MCF 10A (cell line): ENCODE measurements around the gene ANGPTL2. TPM values are rescaled to one million over a fixed set of nuclear protein-coding genes. Genes with fewer than 3 reads are reported as not detected.
"Not testable (repeated sequence)": the region's sequence is repeated elsewhere in the genome, so short reads cannot be mapped to it uniquely, and the experiment has no call there.

Experiments
- BruUV-seq: library from RNA; stranded (reverse); fragments of 400-500 nt; replicated peaks from 2 replicates; lab custom pipeline; 2021; lab: Mats Ljungman, UMichigan
- CTCF ChIA-PET: fragments of 300-600 bp; sonication (Branson Sonifier 250); formaldehyde crosslinking; extraction: SDS; loops from one replicate; lab custom pipeline; 2021; ENCODE audit warnings: antibody characterized with exemption, inconsistent platforms; lab: Yijun Ruan, JAX
- POLR2A ChIA-PET: fragments of 300-600, 350-650 bp; sonication (Branson Sonifier 250); formaldehyde crosslinking; extraction: SDS; loops from one replicate; lab custom pipeline; 2020; ENCODE audit warnings: antibody characterized with exemption, inconsistent platforms; lab: Yijun Ruan, JAX
- DNase-seq: peaks from one replicate; pipeline ENCODE4 v3.0.0-alpha.2; 2018; ENCODE audit not compliant: unreplicated experiment
- H3K27ac Mint-ChIP-seq: one replicate; pipeline ENCODE4 v1.8.0; 2022; ENCODE audit warnings: mild to moderate bottlenecking, low read depth, mixed read lengths; ENCODE audit not compliant: unreplicated experiment
- H3K27me3 Mint-ChIP-seq: one replicate; pipeline ENCODE4 v1.8.0; 2022; ENCODE audit warnings: mixed read lengths; ENCODE audit not compliant: insufficient read depth, unreplicated experiment
- H3K36me3 Mint-ChIP-seq: one replicate; pipeline ENCODE4 v1.8.0; 2022; ENCODE audit warnings: mild to moderate bottlenecking, moderate library complexity, mixed read lengths; ENCODE audit not compliant: insufficient read depth, unreplicated experiment
- H3K4me1 Mint-ChIP-seq: one replicate; pipeline ENCODE4 v1.8.0; 2022; ENCODE audit warnings: mixed read lengths; ENCODE audit not compliant: insufficient read depth, unreplicated experiment
- H3K4me3 Mint-ChIP-seq: one replicate; pipeline ENCODE4 v1.8.0; 2022; ENCODE audit warnings: mild to moderate bottlenecking, moderate library complexity, mixed read lengths; ENCODE audit not compliant: unreplicated experiment
- H3K9me3 Mint-ChIP-seq: one replicate; pipeline ENCODE4 v1.8.0; 2022; ENCODE audit warnings: mixed read lengths; ENCODE audit not compliant: unreplicated experiment
- CTCF ChIP-seq: fragments of 200-600 bp; IDR thresholded peaks from one replicate; pipeline ENCODE4 v1.8.0; 2022; ENCODE audit warnings: antibody characterized with exemption, mild to moderate bottlenecking; ENCODE audit not compliant: unreplicated experiment
- intact Hi-C: fragments of 100-400 bp; cut with micrococcal nuclease; formaldehyde crosslinking; loops from 2 replicates; pipeline ENCODE4 v1.14.1; 2022
- total RNA-seq: library from RNA; stranded (reverse); gene quantifications from 2 replicates; pipeline ENCODE4 v1.2.3, GENCODE V29; 2022

Gene ANGPTL2
- total RNA-seq, 1 experiment from 2014 or later = not detected

- CTCF ChIA-PET = no interaction called here
- intact Hi-C loops = no loop called here
- Mint-ChIP-seq H3K27ac (no peak overlapping the region), H3K4me3 (no peak overlapping the region), H3K9me3 (no peaks in the 10 kb centered on the region), H3K36me3 (no peaks in the 10 kb centered on the region), H3K27me3 (no peaks in the 10 kb centered on the region), H3K4me1 (peaks cover 3% of the 10 kb centered on the region)
- no TSS peak for BruUV-seq
- POLR2A ChIA-PET = no interaction called here
- no peak for DNase-seq
- no peak for TF ChIP-seq CTCF
These were observed 26.6 kb upstream of the ANGPTL2 start for GRCh38 chr9:127149010-127149409.

GRCh38 chr9:127148014-127148413 lies 25.6 kb upstream of the ANGPTL2 start:
- H3K4me1 Mint-ChIP-seq = peaks cover 3% of the 10 kb centered on the region
- no TSS peak for BruUV-seq
- ChIA-PET POLR2A (no interaction called here), CTCF (interaction anchor here (0.6 kb wide), 1 partner anchor 373 kb away, joined by 3 read pairs; no protein-coding TSS in a partner anchor)
- no peaks in the 10 kb centered on the region for H3K36me3 Mint-ChIP-seq
- no peak for DNase-seq
- intact Hi-C loops = no loop called here
- no peak for TF ChIP-seq CTCF
- H3K27ac Mint-ChIP-seq = no peak overlapping the region
- no peak overlapping the region for H3K4me3 Mint-ChIP-seq
- H3K27me3 Mint-ChIP-seq = no peaks in the 10 kb centered on the region
- no peaks in the 10 kb centered on the region for H3K9me3 Mint-ChIP-seq

GRCh38 chr9:127147251-127147650 lies 24.8 kb upstream of the ANGPTL2 start:
- H3K9me3 Mint-ChIP-seq = no peaks in the 10 kb centered on the region
- no peaks in the 10 kb centered on the region for H3K27me3 Mint-ChIP-seq
- ChIA-PET POLR2A (no interaction called here), CTCF (interaction anchor here (0.6 kb wide), 1 partner anchor 374 kb away, joined by 3 read pairs; no protein-coding TSS in a partner anchor)
- no TSS peak for BruUV-seq
- no peaks in the 10 kb centered on the region for H3K36me3 Mint-ChIP-seq
- no peak overlapping the region for H3K27ac Mint-ChIP-seq
- peaks cover 3% of the 10 kb centered on the region for H3K4me1 Mint-ChIP-seq
- DNase-seq = no peak
- no peak for TF ChIP-seq CTCF
- H3K4me3 Mint-ChIP-seq = no peak overlapping the region
- intact Hi-C loops = no loop called here

- BruUV-seq, H3K4me3 Mint-ChIP-seq, H3K36me3 Mint-ChIP-seq, CTCF ChIA-PET, H3K27me3 Mint-ChIP-seq, intact Hi-C loops, H3K9me3 Mint-ChIP-seq, DNase-seq, H3K4me1 Mint-ChIP-seq, H3K27ac Mint-ChIP-seq, POLR2A ChIA-PET: not testable (repeated sequence)
These were observed 24.4 kb upstream of the ANGPTL2 start for GRCh38 chr9:127146841-127147240.
